K562 (cell line): ENCODE data around the gene FAM174B. TPM values are rescaled to one million over a fixed set of nuclear protein-coding genes. Genes with fewer than 3 reads are reported as not detected.

ENCODE experiments used
- ATAC-seq: fragments of 200-7000 bp; cut with Tn5 transposase; 3 replicates; pipeline ENCODE4 v1.9.1; 2020; ENCODE audit warnings: moderate library complexity
- BruUV-seq: library from RNA; stranded (reverse); fragments of 400-500 nt; replicated peaks from 2 replicates; lab custom pipeline; 2021; lab: Mats Ljungman, UMichigan
- CTCF ChIA-PET: fragments of 300-600 bp; formaldehyde crosslinking; extraction: SDS; loops from one replicate; lab custom pipeline; 2021; ENCODE audit warnings: low intra/inter-chr PET ratio; lab: Yijun Ruan, JAX
- POLR2A ChIA-PET: fragments of 300-600, 350-650 bp; sonication (Branson Sonifier 250); formaldehyde crosslinking; extraction: SDS; loops from one replicate; lab custom pipeline; 2021; ENCODE audit warnings: antibody characterized with exemption, inconsistent platforms; lab: Yijun Ruan, JAX
- DNase-seq, 4 experiments: peaks; one replicate each; pipeline versions ENCODE4 v3.0.0 to v3.0.0-alpha.2; 2011 to 2018; ENCODE audit warnings: low spot score in 3 of 4, mixed read lengths in 3 of 4; ENCODE audit errors: extremely low read depth in 1 of 4
- FAIRE-seq: peaks from 2 replicates; lab custom pipeline; 2011; peaks lifted over from hg19 to GRCh38; lab: Jason Lieb, UNC
- H2AFZ ChIP-seq: 2 replicates; pipeline ENCODE4 v1.6.0; 2011; ENCODE audit warnings: low read depth, low read length, control low read depth, inconsistent platforms
- H3K27ac ChIP-seq: fragments of 200-600 bp; 3 replicates; pipeline ENCODE4 v1.8.0; 2011; ENCODE audit warnings: low read depth, mild to moderate bottlenecking, control low read depth, inconsistent platforms, low read length, moderate library complexity, mixed read lengths; ENCODE audit errors: extremely low read depth
- H3K27me3 ChIP-seq, 2 experiments: fragments of 300-600 bp in 1 of 2; 2 replicates in 1 of 2; 3 replicates in 1 of 2; pipeline versions ENCODE4 v1.6.0 to v1.8.0; 2011; ENCODE audit warnings: inconsistent platforms in 2 of 2, low read length in 2 of 2, mild to moderate bottlenecking in 1 of 2, mixed read lengths in 1 of 2, moderate library complexity in 1 of 2; ENCODE audit not compliant: control insufficient read depth in 2 of 2, insufficient read depth in 2 of 2
- H3K36me3 ChIP-seq: fragments of 300-600 bp; 3 replicates; pipeline ENCODE4 v1.8.0; 2011; ENCODE audit warnings: mild to moderate bottlenecking, low read length, inconsistent platforms; ENCODE audit not compliant: control insufficient read depth, insufficient read depth
- H3K4me1 ChIP-seq, 2 experiments: fragments of 200-600 bp in 1 of 2; replicated peaks in 1 of 2; 2 replicates in 1 of 2; 3 replicates in 1 of 2; pipeline versions ENCODE4 v1.5.1 to v1.8.0; 2011; ENCODE audit warnings: inconsistent platforms in 2 of 2, low read length in 2 of 2, mild to moderate bottlenecking in 1 of 2, mixed read lengths in 1 of 2, moderate library complexity in 1 of 2; ENCODE audit not compliant: control insufficient read depth in 2 of 2, insufficient read depth in 2 of 2
- H3K4me2 ChIP-seq: 2 replicates; pipeline ENCODE4 v1.6.1; 2011; ENCODE audit warnings: low read length, control low read depth, inconsistent platforms, mixed read lengths; ENCODE audit not compliant: insufficient read depth
- H3K4me3 ChIP-seq: fragments of 200-600 bp; sonication (generic), shearing (Covaris generic); 2 replicates; pipeline ENCODE4 v1.5.1; 2016; ENCODE audit warnings: control low read depth, inconsistent platforms
- H3K79me2 ChIP-seq: fragments of 200-600 bp; 3 replicates; pipeline ENCODE4 v1.8.0; 2011; ENCODE audit warnings: low read length, inconsistent platforms; ENCODE audit not compliant: control insufficient read depth, insufficient read depth
- H3K9ac ChIP-seq, 2 experiments: 2 replicates each; pipeline versions ENCODE4 v1.6.0 to v1.6.1; 2011; ENCODE audit warnings: low read depth in 2 of 2, low read length in 2 of 2, control low read depth in 1 of 2, inconsistent platforms in 1 of 2, mild to moderate bottlenecking in 1 of 2, mixed read lengths in 1 of 2; ENCODE audit not compliant: insufficient read depth in 1 of 2
- H3K9me1 ChIP-seq: one replicate; pipeline ENCODE4 v1.6.0; 2011; ENCODE audit warnings: inconsistent platforms, mild to moderate bottlenecking, low read length, moderate library complexity; ENCODE audit not compliant: control insufficient read depth, insufficient read depth
- H3K9me3 ChIP-seq: replicated peaks from 2 replicates; pipeline ENCODE4 v1.5.1; 2011; ENCODE audit warnings: low read depth, low read length, inconsistent platforms; ENCODE audit not compliant: control insufficient read depth, insufficient read depth
- H4K20me1 ChIP-seq: replicated peaks from 2 replicates; pipeline ENCODE4 v1.6.1; 2011; ENCODE audit warnings: low read length, inconsistent platforms, mixed read lengths; ENCODE audit not compliant: control insufficient read depth, insufficient read depth
- MBD2 ChIP-seq: sonication (generic); IDR thresholded peaks from 2 replicates; pipeline ENCODE4 v1.6.1; 2016; ENCODE audit warnings: low read depth, borderline replicate concordance
- MEF2A ChIP-seq: IDR thresholded peaks from 2 replicates; pipeline ENCODE4 v1.6.1; 2011; ENCODE audit warnings: low read depth, mild to moderate bottlenecking, low read length, moderate library complexity; ENCODE audit not compliant: control insufficient read depth
- MEF2D ChIP-seq: conservative IDR thresholded peaks from 2 replicates; pipeline ENCODE4 v1.6.1; 2016; ENCODE audit warnings: low read depth, missing genetic modification characterization, missing compliant biosample characterization
- MGA ChIP-seq: fragments of 450-650 bp; IDR thresholded peaks from 2 replicates; pipeline ENCODE4 v1.6.1; 2016; ENCODE audit warnings: mild to moderate bottlenecking, moderate library complexity
- THRAP3 ChIP-seq: fragments of 450-650 bp; IDR thresholded peaks from 2 replicates; pipeline ENCODE4 v1.6.1; 2016; ENCODE audit warnings: mild to moderate bottlenecking, inconsistent platforms, borderline replicate concordance
- TRIM24 ChIP-seq, 2 experiments: fragments of 450-650 bp; IDR thresholded peaks; 2 replicates each; pipeline ENCODE4 v1.6.1; 2016
- ZBTB5 ChIP-seq: fragments of 450-650 bp; IDR thresholded peaks from 2 replicates; pipeline ENCODE4 v1.6.1; 2017; ENCODE audit warnings: antibody characterized with exemption
- ZNF232 ChIP-seq: sonication (generic); formaldehyde crosslinking; IDR thresholded peaks from 2 replicates; pipeline ENCODE4 v1.8.0; 2022; ENCODE audit warnings: mild to moderate bottlenecking, missing genetic modification reagents
- ZNF311 ChIP-seq: fragments of 250-450 bp; sonication (Bioruptor Pico); IDR thresholded peaks from 2 replicates; pipeline ENCODE4 v1.4.0; 2020; ENCODE audit warnings: mild to moderate bottlenecking, moderate library complexity
- ZNF324 ChIP-seq: fragments of 250-450 bp; sonication (Bioruptor Pico); IDR thresholded peaks from 2 replicates; pipeline ENCODE4 v1.4.0; 2020; ENCODE audit warnings: mild to moderate bottlenecking
- WGBS: fragments of 100-300 bp; shearing (Covaris generic); methylation state at CpG from one replicate; pipeline ENCODE4 v1.1.6; 2016; ENCODE audit warnings: low coverage, mixed read lengths; ENCODE audit not compliant: insufficient coverage; ENCODE audit errors: missing lambda C conversion rate; 5-methylcytosine and 5-hydroxymethylcytosine counted together
- in situ Hi-C: fragments of 300-500 bp; cut with MboI; formaldehyde crosslinking; loops from 4 replicates; pipeline ENCODE4 v1.15.0; 2018; ENCODE audit warnings: inconsistent platforms, mixed read lengths
- intact Hi-C: fragments of 100-400 bp; cut with micrococcal nuclease; formaldehyde crosslinking; loops from 2 replicates; pipeline ENCODE4 v1.14.2; 2022
- polyA plus RNA-seq, 8 experiments: library from polyadenylated mRNA; depleted of rRNA in 4 of 8; stranded (reverse) in 5 of 8; unstranded in 3 of 8; fragments of >200 nt; fragmentation: Nextera tagmentation in 2 of 8; fragmentation: Illumina TruSeq in 1 of 8; extraction: Ambion mirVana in 2 of 8; extraction: Trizol in 1 of 8; gene quantifications; 2 replicates each; pipeline versions ENCODE4 v1.2.1 to v1.2.3, GENCODE V29; 2011 to 2014; ENCODE audit warnings: inconsistent platforms in 1 of 8, missing spikeins in 1 of 8
- total RNA-seq, 7 experiments: library from RNA; depleted of rRNA in 6 of 7; stranded (reverse); fragments of >200 nt in 6 of 7; fragmentation: Illumina TruSeq in 2 of 7; extraction: Trizol in 2 of 7; gene quantifications; 2 replicates each; pipeline versions ENCODE4 v1.2.1 to v1.2.3, GENCODE V29; 2011 to 2021; ENCODE audit warnings: low replicate concordance in 1 of 7

Gene FAM174B
- total and polyA plus RNA-seq, 9 of the 15 experiments (the other 6 are each of a cell fraction or from before 2014, with no cell fraction given), result 0.39 to 2.7 (median 1.9) TPM; not detected in 1

DNA sequence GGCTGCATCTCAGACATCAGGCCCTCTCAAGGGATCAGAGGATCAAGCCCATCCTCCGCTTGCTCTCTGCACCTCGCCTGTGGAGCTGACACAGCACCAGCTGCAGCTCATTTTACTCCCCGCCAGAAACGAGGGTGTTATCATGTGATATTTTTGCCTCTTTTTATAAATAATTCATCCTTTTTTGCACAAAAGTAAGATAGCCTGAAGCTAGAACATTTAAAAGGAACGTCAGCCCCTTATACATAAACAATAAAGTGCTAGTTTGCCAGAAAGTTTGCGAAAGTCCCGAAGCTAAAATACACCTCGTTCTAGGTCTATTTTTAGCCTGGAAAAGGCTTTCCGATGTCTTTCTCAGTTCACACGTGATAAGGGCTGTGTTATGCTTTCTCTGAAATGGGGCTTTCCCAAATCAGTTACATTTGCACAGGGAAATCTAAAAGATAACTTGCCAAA lies 9.6 kb upstream of the FAM174B start:
- Histone ChIP-seq H3K27ac (no peak overlapping the region), H3K9me1 (no peaks in the 10 kb centered on the region), H3K79me2 (no peaks in the 10 kb centered on the region), H3K4me2 (0 out of 2 replicates have a peak overlapping the region, but pooled peaks have one; percentile 3), H3K36me3 (no peaks in the 10 kb centered on the region), H4K20me1 (no peaks in the 10 kb centered on the region), H3K4me3 (no peak overlapping the region), H3K9me3 (no peaks in the 10 kb centered on the region), H3K27me3 (peaks cover 25 to 40% of the 10 kb centered on the region in 2 experiments; a peak in 4 of 5 replicates), H3K9ac (no peak overlapping the region; a peak in 1 of 4 replicates), H3K4me1 (peaks cover 0 to 3% of the 10 kb centered on the region in 2 experiments; a peak in 2 of 5 replicates), H2AFZ (no peak overlapping the region; the same call in 1 of the 2 replicates)
- no TSS peak for BruUV-seq
- 4% methylated on average over 10 of the region's 10 CpGs for WGBS
- ChIA-PET POLR2A (interaction anchor here (1.2 kb wide), 1 partner anchor 11 kb away, joined by 3 read pairs; no protein-coding TSS in a partner anchor), CTCF (no interaction called here)
- DNase-seq (no peak), FAIRE-seq (no peak), ATAC-seq (no peak)
- intact Hi-C loops, result loop anchor here (5.0 kb wide), 1 partner anchor 48 kb away; no protein-coding TSS in a partner anchor
- in situ Hi-C loops, result no loop called here
- TF ChIP-seq MEF2D (tag) (peak; percentile 75), ZNF232 (CRISPR knock-in tag) (no peak), MBD2 (no peak), ZNF311 (CRISPR knock-in tag) (no peak), ZNF324 (CRISPR knock-in tag) (no peak), MGA (0 out of 2 replicates have a peak, but pooled peaks have one; percentile 30), TRIM24 (IDR thresholded peaks at IDR 0.05) (no peak), MEF2A (peak; percentile 82), THRAP3 (no peak), ZBTB5 (no peak)
